Calu3 (cell line): ENCODE measurements around the gene WDSUB1. TPM values are rescaled to one million over a fixed set of nuclear protein-coding genes. Genes with fewer than 3 reads are reported as not detected.

Experiments used
- BruUV-seq: library from RNA; stranded (reverse); fragments of 400-500 nt; replicated peaks from 2 replicates; lab custom pipeline; 2021; lab: Mats Ljungman, UMichigan
- CTCF ChIA-PET: fragments of 300-600 bp; sonication (Branson Sonifier 250); formaldehyde crosslinking; loops from one replicate; lab custom pipeline; 2022; ENCODE audit warnings: antibody characterized with exemption; lab: Charles Lee
- DNase-seq: peaks from one replicate; pipeline ENCODE4 v3.0.0; 2022
- H3K27ac Mint-ChIP-seq: one replicate; pipeline ENCODE4 v1.8.0; 2022; ENCODE audit warnings: mixed read lengths; ENCODE audit not compliant: unreplicated experiment
- H3K27me3 Mint-ChIP-seq: one replicate; pipeline ENCODE4 v1.8.0; 2022; ENCODE audit warnings: mixed read lengths; ENCODE audit not compliant: unreplicated experiment
- H3K36me3 Mint-ChIP-seq: one replicate; pipeline ENCODE4 v1.8.0; 2022; ENCODE audit warnings: mild to moderate bottlenecking, moderate library complexity, mixed read lengths; ENCODE audit not compliant: insufficient read depth, unreplicated experiment
- H3K4me1 Mint-ChIP-seq: one replicate; pipeline ENCODE4 v1.8.0; 2022; ENCODE audit warnings: mild to moderate bottlenecking, low read depth, mixed read lengths; ENCODE audit not compliant: unreplicated experiment
- H3K4me3 Mint-ChIP-seq: one replicate; pipeline ENCODE4 v1.8.0; 2022; ENCODE audit warnings: mild to moderate bottlenecking, low read depth, moderate library complexity, mixed read lengths; ENCODE audit not compliant: unreplicated experiment
- H3K9me3 Mint-ChIP-seq: one replicate; pipeline ENCODE4 v1.8.0; 2022; ENCODE audit warnings: low read depth, mixed read lengths; ENCODE audit not compliant: unreplicated experiment
- CTCF ChIP-seq: fragments of 200-600 bp; IDR thresholded peaks from one replicate; pipeline ENCODE4 v1.8.0; 2022; ENCODE audit warnings: antibody characterized with exemption; ENCODE audit not compliant: unreplicated experiment
- intact Hi-C: fragments of 100-400 bp; cut with micrococcal nuclease; formaldehyde crosslinking; loops from one replicate; pipeline ENCODE4 v1.10.0; 2022; ENCODE audit not compliant: unreplicated experiment
- total RNA-seq: library from RNA; stranded (reverse); gene quantifications from 2 replicates; pipeline ENCODE4 v1.2.3, GENCODE V29; 2022

WDSUB1 gene
- total RNA-seq, 1 experiment from 2014 or later = 6.7 TPM

- Mint-ChIP-seq H3K4me3 (no peak overlapping the region), H3K4me1 (peaks cover 9% of the 10 kb centered on the region), H3K9me3 (no peaks in the 10 kb centered on the region), H3K27ac (no peak overlapping the region), H3K27me3 (no peaks in the 10 kb centered on the region), H3K36me3 (no peaks in the 10 kb centered on the region)
- CTCF ChIA-PET = no interaction called here
- intact Hi-C loops = no loop called here
- DNase-seq = no peak
- TF ChIP-seq CTCF = no peak
- no TSS peak for BruUV-seq
Observed at GRCh38 chr2:159262226-159262625, 24.3 kb downstream of the WDSUB1 start.

GRCh38 chr2:159256159-159256558, 30.3 kb downstream of the WDSUB1 start:
- Mint-ChIP-seq H3K4me1 (no peaks in the 10 kb centered on the region), H3K27ac (no peak overlapping the region), H3K9me3 (no peaks in the 10 kb centered on the region), H3K36me3 (no peaks in the 10 kb centered on the region), H3K27me3 (no peaks in the 10 kb centered on the region), H3K4me3 (no peak overlapping the region)
- intact Hi-C loops = loop anchor here (10.0 kb wide), 1 partner anchor 459 kb away; the partner anchor contains the start of gene MARCHF7
- DNase-seq = no peak
- no TSS peak for BruUV-seq
- no peak for TF ChIP-seq CTCF
- CTCF ChIA-PET = no interaction called here

GRCh38 chr2:159252905-159253304, 33.6 kb downstream of the WDSUB1 start:
- CTCF ChIA-PET = no interaction called here
- H3K4me1 Mint-ChIP-seq = peaks cover 7% of the 10 kb centered on the region
- no peak overlapping the region for H3K4me3 Mint-ChIP-seq
- no TSS peak for BruUV-seq
- no peak overlapping the region for H3K27ac Mint-ChIP-seq
- intact Hi-C loops = loop anchor here (10.0 kb wide), 1 partner anchor 462 kb away; the partner anchor contains the start of gene MARCHF7
- TF ChIP-seq CTCF = no peak
- H3K27me3 Mint-ChIP-seq = no peaks in the 10 kb centered on the region
- no peak for DNase-seq
- no peaks in the 10 kb centered on the region for H3K9me3 Mint-ChIP-seq
- no peaks in the 10 kb centered on the region for H3K36me3 Mint-ChIP-seq

GRCh38 chr2:159251296-159252173, 35.0 kb downstream of the WDSUB1 start:
- Mint-ChIP-seq H3K4me1 (peaks cover 7% of the 10 kb centered on the region), H3K27me3 (no peaks in the 10 kb centered on the region), H3K36me3 (no peaks in the 10 kb centered on the region), H3K27ac (no peak overlapping the region), H3K9me3 (no peaks in the 10 kb centered on the region), H3K4me3 (no peak overlapping the region)
- no TSS peak for BruUV-seq
- intact Hi-C loops = loop anchor here (10.0 kb wide), 1 partner anchor 463 kb away; the partner anchor contains the start of gene MARCHF7
- CTCF ChIA-PET = no interaction called here
- DNase-seq = no peak
- TF ChIP-seq CTCF = no peak
